ENCODE data around the gene CD37. TPM values are rescaled to one million over a fixed set of nuclear protein-coding genes. Genes with fewer than 3 reads are reported as not detected.

Gene CD37
- total and polyA plus RNA-seq, 3 donors from 2014 or later, result 12.6 to 23.2 (median 16.2) TPM

DNA sequence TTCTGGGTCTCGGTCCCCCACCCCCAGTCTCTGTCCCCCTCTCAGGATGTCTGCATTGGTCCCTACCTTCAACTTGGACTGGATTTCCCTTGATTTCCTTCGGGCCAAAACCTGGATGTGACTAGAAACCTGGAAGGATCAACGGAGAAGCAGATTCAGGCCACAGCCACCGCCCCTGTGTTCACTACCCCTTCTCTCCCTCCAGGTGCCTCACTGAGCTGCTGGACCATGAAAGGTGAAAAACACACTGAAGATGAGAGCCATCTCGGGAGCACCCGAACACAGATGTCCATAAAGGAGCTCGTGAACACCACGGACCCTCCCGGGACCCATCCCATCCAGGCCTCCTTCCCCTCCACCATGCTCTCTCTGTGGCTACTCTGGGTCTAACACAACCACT lies 22.0 kb downstream of the CD37 start:
- Histone ChIP-seq H3K27ac (no peak overlapping the region), H3K36me3 (ENCODE audit: low read depth, missing control alignments) (no peaks in the 10 kb centered on the region), H3K9me3 (no peaks in the 10 kb centered on the region), H3K27me3 (no peaks in the 10 kb centered on the region), H3K4me1 (peaks cover 11% of the 10 kb centered on the region), H3K4me3 (no peak overlapping the region)
- TF ChIP-seq, protein P1, sequence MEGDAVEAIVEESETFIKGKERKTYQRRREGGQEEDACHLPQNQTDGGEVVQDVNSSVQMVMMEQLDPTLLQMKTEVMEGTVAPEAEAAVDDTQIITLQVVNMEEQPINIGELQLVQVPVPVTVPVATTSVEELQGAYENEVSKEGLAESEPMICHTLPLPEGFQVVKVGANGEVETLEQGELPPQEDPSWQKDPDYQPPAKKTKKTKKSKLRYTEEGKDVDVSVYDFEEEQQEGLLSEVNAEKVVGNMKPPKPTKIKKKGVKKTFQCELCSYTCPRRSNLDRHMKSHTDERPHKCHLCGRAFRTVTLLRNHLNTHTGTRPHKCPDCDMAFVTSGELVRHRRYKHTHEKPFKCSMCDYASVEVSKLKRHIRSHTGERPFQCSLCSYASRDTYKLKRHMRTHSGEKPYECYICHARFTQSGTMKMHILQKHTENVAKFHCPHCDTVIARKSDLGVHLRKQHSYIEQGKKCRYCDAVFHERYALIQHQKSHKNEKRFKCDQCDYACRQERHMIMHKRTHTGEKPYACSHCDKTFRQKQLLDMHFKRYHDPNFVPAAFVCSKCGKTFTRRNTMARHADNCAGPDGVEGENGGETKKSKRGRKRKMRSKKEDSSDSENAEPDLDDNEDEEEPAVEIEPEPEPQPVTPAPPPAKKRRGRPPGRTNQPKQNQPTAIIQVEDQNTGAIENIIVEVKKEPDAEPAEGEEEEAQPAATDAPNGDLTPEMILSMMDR (IDR thresholded peaks at IDR 0.05), result no peak
- TF ChIP-seq POLR2A (IDR thresholded peaks at IDR 0.05), result no peak
- WGBS, 2 donors, result 86 to 89% methylated on average over 9 of the region's 9 CpGs
- intact Hi-C loops (cut with DNase I; ENCODE audit: low total_unique reads), result no loop called here
- no peak for DNase-seq

DNA sequence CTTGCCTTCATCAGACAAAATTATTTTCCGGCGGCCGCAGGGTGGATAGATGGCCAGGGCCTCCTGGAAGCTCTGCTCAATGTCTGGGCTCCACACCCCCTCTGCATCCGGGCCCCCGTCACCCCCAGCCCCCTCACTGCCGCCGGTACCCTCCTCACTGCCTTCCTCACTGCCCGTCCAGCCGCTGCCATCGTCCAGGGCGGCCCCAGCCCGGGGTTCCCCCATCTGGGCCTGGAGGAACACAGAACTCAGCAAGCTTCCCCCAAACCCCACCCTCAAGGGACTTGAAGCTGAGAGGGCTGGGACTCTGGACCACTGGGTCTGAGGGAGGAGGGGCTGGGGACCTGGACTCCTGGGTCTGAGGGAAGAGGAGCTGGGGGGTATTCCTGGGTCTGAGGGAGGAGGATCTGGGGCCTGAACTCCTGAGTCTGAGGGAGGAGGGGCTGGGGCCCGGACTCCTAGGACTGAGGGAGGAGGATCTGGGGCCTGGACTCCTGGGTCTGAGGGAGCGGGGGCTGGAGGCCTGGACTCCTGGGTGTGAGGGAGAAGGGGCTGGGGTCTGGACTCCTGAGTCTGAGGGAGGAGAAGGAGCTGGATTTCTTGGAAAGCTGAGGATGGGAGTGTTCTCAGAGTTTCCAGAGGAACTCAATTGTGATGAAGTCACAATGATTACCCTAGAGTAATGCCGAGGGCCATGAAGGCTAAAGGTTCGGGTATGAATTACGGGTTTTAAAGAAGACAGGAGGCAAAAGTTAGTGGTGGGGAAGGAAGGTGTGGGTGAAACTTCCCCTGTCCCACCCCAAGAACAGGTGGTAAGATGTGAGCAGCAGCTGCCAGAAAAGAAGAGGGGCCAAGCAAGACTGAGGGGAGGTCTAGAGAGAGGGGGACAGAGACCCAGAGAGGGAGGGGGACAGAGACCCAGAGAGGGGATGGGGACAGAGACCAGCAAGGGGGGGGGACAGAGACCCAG lies 24.9 kb downstream of the CD37 start:
- TF ChIP-seq POLR2A (IDR thresholded peaks at IDR 0.05), result no peak
- TF ChIP-seq, protein P1 (IDR thresholded peaks at IDR 0.05), result no peak
- Histone ChIP-seq H3K4me3 (no peak overlapping the region), H3K9me3 (no peaks in the 10 kb centered on the region), H3K27ac (peak overlapping the region in 1 of 2 donors; percentile 79), H3K4me1 (peaks cover 14% of the 10 kb centered on the region), H3K27me3 (no peaks in the 10 kb centered on the region), H3K36me3 (ENCODE audit: low read depth, missing control alignments) (no peaks in the 10 kb centered on the region)
- intact Hi-C loops (cut with DNase I; ENCODE audit: low total_unique reads), result no loop called here
- 81 to 84% methylated on average over 10 to 17 of the region's 17 CpGs for WGBS, 2 donors
- DNase-seq, result no peak

GRCh38 chr19:49361438-49362047 lies 26.3 kb downstream of the CD37 start:
- WGBS, 2 donors, result 2 to 3% methylated on average over 13 to 27 of the region's 27 CpGs
- Histone ChIP-seq H3K36me3 (ENCODE audit: low read depth, missing control alignments) (no peaks in the 10 kb centered on the region), H3K9me3 (no peaks in the 10 kb centered on the region), H3K27ac (peak overlapping the region; percentile 79 to 94), H3K4me3 (peak overlapping the region; percentile 69 to 74), H3K4me1 (peaks cover 14% of the 10 kb centered on the region), H3K27me3 (no peaks in the 10 kb centered on the region)
- intact Hi-C loops (cut with DNase I; ENCODE audit: low total_unique reads), result no loop called here
- no peak for TF ChIP-seq POLR2A (IDR thresholded peaks at IDR 0.05)
- TF ChIP-seq, protein P1 (IDR thresholded peaks at IDR 0.05), result no peak
- DNase-seq, result peak; percentile 71

- WGBS, 2 donors, result 0 to 2% methylated on average over 29 to 52 of the region's 52 CpGs
- H3K4me3 ChIP-seq, result peak within 1 kb of the TSS; percentile 69 to 74
- H3K27ac ChIP-seq, result peak within 1 kb of the TSS; percentile 79 to 94
- no peak for TF ChIP-seq POLR2A (IDR thresholded peaks at IDR 0.05)
- TF ChIP-seq, protein P1 (IDR thresholded peaks at IDR 0.05), result no peak
- no peaks in the 10 kb centered on the region for H3K36me3 ChIP-seq (ENCODE audit: low read depth, missing control alignments)
- H3K9me3 ChIP-seq, result no peaks in the 10 kb centered on the region
- peaks cover 14% of the 10 kb centered on the region for H3K4me1 ChIP-seq
- no peaks in the 10 kb centered on the region for H3K27me3 ChIP-seq
- peak; percentile 68 for DNase-seq
- intact Hi-C loops (cut with DNase I; ENCODE audit: low total_unique reads), result no loop called here
Measured at GRCh38 chr19:49362048-49362928, 27.1 kb downstream of the CD37 start, which contains the start of gene TEAD2. Gene TEAD2, minus strand, starts transcription at chr19:49362416. Its CDS starts 2,341 bp downstream, at chr19:49360075.
